HCT116 (cell line): ENCODE data around the gene NAV3. TPM values are rescaled to one million over a fixed set of nuclear protein-coding genes. Genes with fewer than 3 reads are reported as not detected.

Source experiments
- ATAC-seq: fragments of 200-7000 bp; cut with Tn5 transposase; 2 replicates; pipeline ENCODE4 v1.9.1; 2020; ENCODE audit warnings: mild to moderate bottlenecking, moderate library complexity
- BruUV-seq: library from RNA; stranded (reverse); fragments of 400-500 nt; replicated peaks from 2 replicates; lab custom pipeline; 2021; lab: Mats Ljungman, UMichigan
- CTCF ChIA-PET: fragments of 300-600 bp; sonication (Branson Sonifier 250); formaldehyde crosslinking; loops from one replicate; lab custom pipeline; 2021; ENCODE audit warnings: antibody characterized with exemption; lab: Charles Lee
- POLR2A ChIA-PET: fragments of 300-600, 350-600 bp; sonication (Branson Sonifier 250); formaldehyde crosslinking; loops from one replicate; lab custom pipeline; 2021; ENCODE audit warnings: antibody characterized with exemption; lab: Charles Lee
- RAD21 ChIA-PET, 2 experiments: fragments of 300-600 bp; sonication (Branson Sonifier 250); formaldehyde crosslinking; loops; one replicate each; lab custom pipeline; 2023; ENCODE audit warnings: low total read pairs in 2 of 2; ENCODE audit not compliant: uncharacterized antibody in 2 of 2, unreplicated experiment in 2 of 2, low non-redundant PET in 1 of 2; lab: Charles Lee
- DNase-seq: peaks from one replicate; pipeline ENCODE4 v3.0.0-alpha.2; 2010; ENCODE audit warnings: low read depth, low spot score
- H2AFZ ChIP-seq: fragments of 200-600 bp; shearing (Covaris generic), sonication (generic); 2 replicates; pipeline ENCODE4 v1.6.1; 2017; ENCODE audit warnings: low read depth, mixed run types, mixed read lengths, antibody characterized with exemption, low read length; ENCODE audit not compliant: poor library complexity, severe bottlenecking
- H3K27ac ChIP-seq: 2 replicates; pipeline ENCODE4 v1.5.1; 2012; ENCODE audit warnings: low read depth, low read length
- H3K27me3 ChIP-seq: fragments of 200-600 bp; sonication (generic); 2 replicates; pipeline ENCODE4 v1.6.1; 2016; ENCODE audit warnings: mixed run types, low read length, mixed read lengths; ENCODE audit not compliant: insufficient read depth
- H3K36me3 ChIP-seq, 2 experiments: fragments of 200-500 bp in 1 of 2; fragments of 200-600 bp in 1 of 2; sonication (Bioruptor generic) in 1 of 2; sonication (generic) in 1 of 2; 2 replicates each; pipeline versions ENCODE4 v1.5.1 to v1.6.1; 2014 to 2016; ENCODE audit warnings: low read length in 2 of 2, inconsistent platforms in 1 of 2, mixed read lengths in 1 of 2, mixed run types in 1 of 2; ENCODE audit not compliant: insufficient read depth in 2 of 2, control insufficient read depth in 1 of 2
- H3K4me1 ChIP-seq, 2 experiments: fragments of 200-600 bp in 1 of 2; sonication (generic) in 1 of 2; 2 replicates each; pipeline versions ENCODE4 v1.5.1 to v1.6.1; 2012 to 2017; ENCODE audit warnings: low read length in 2 of 2, inconsistent platforms in 1 of 2, mild to moderate bottlenecking in 1 of 2, mixed read lengths in 1 of 2, mixed run types in 1 of 2, moderate library complexity in 1 of 2; ENCODE audit not compliant: insufficient read depth in 2 of 2, control insufficient read depth in 1 of 2
- H3K4me2 ChIP-seq: fragments of 200-600 bp; sonication (generic); 2 replicates; pipeline ENCODE4 v1.6.1; 2017; ENCODE audit warnings: mixed run types, low read length, mixed read lengths
- H3K4me3 ChIP-seq, 2 experiments: fragments of 200-600 bp in 1 of 2; sonication (generic) in 1 of 2; replicated peaks in 1 of 2; 2 replicates each; pipeline ENCODE4 v1.5.1; 2011 to 2016; ENCODE audit warnings: low read length in 2 of 2, control low read depth in 1 of 2, low read depth in 1 of 2, mild to moderate bottlenecking in 1 of 2, mixed read lengths in 1 of 2, mixed run types in 1 of 2
- H3K79me2 ChIP-seq: fragments of 200-600 bp; sonication (generic); 2 replicates; pipeline ENCODE4 v1.6.1; 2017; ENCODE audit warnings: mild to moderate bottlenecking, mixed run types, low read length, moderate library complexity, mixed read lengths; ENCODE audit not compliant: insufficient read depth
- H3K9ac ChIP-seq: fragments of 200-600 bp; sonication (generic); 2 replicates; pipeline ENCODE4 v1.6.1; 2016; ENCODE audit warnings: low read length, mixed read lengths
- H3K9me2 ChIP-seq: fragments of 200-600 bp; sonication (generic), shearing (Covaris generic); 2 replicates; pipeline ENCODE4 v1.6.1; 2017; ENCODE audit warnings: mixed run types, mild to moderate bottlenecking, moderate library complexity; ENCODE audit not compliant: insufficient read depth
- H3K9me3 ChIP-seq, 2 experiments: fragments of 200-500 bp in 1 of 2; fragments of 200-600 bp in 1 of 2; sonication (Bioruptor generic) in 1 of 2; sonication (generic) in 1 of 2; 2 replicates each; pipeline ENCODE4 v1.6.1; 2014 to 2017; ENCODE audit warnings: low read length in 2 of 2, mixed read lengths in 2 of 2, inconsistent platforms in 1 of 2, low read depth in 1 of 2, mild to moderate bottlenecking in 1 of 2, mixed run types in 1 of 2, moderate library complexity in 1 of 2; ENCODE audit not compliant: control insufficient read depth in 1 of 2, insufficient read depth in 1 of 2
- H4K20me1 ChIP-seq: fragments of 200-600 bp; sonication (generic), shearing (Covaris generic); 2 replicates; pipeline ENCODE4 v1.6.1; 2017; ENCODE audit warnings: mixed run types, mild to moderate bottlenecking, moderate library complexity; ENCODE audit not compliant: insufficient read depth
- CEBPB ChIP-seq: IDR thresholded peaks from 2 replicates; pipeline ENCODE4 v1.6.1; 2012; ENCODE audit warnings: low read depth
- EZH2 ChIP-seq: fragments of 200-600 bp; sonication (generic); IDR thresholded peaks from 2 replicates; pipeline ENCODE4 v1.6.1; 2017; ENCODE audit warnings: antibody characterized with exemption, mixed run types
- EZH2phosphoT487 ChIP-seq: fragments of 200-600 bp; IDR thresholded peaks from 2 replicates; pipeline ENCODE4 v1.6.1; 2018; ENCODE audit warnings: antibody characterized with exemption, borderline replicate concordance
- POLR2AphosphoS5 ChIP-seq: IDR thresholded peaks from 2 replicates; pipeline ENCODE4 v1.6.1; 2011; ENCODE audit warnings: mild to moderate bottlenecking, low read depth, low read length, moderate library complexity
- SP1 ChIP-seq: IDR thresholded peaks from 2 replicates; pipeline ENCODE4 v1.6.1; 2012; ENCODE audit warnings: low read depth
- ZFX ChIP-seq: fragments of 450-650 bp; IDR thresholded peaks from 2 replicates; pipeline ENCODE4 v1.6.1; 2017
- ZNF274 ChIP-seq: fragments of 200-500 bp; sonication (Bioruptor generic); IDR thresholded peaks from 2 replicates; pipeline ENCODE4 v1.6.1; 2014; ENCODE audit warnings: mild to moderate bottlenecking, low read depth, low read length, inconsistent platforms
- intact Hi-C: fragments of 100-400 bp; cut with micrococcal nuclease; formaldehyde crosslinking; loops from 2 replicates; pipeline ENCODE4 v1.10.0; 2022
- total RNA-seq: library from RNA; stranded (reverse); gene quantifications from one replicate; pipeline ENCODE4 v1.2.1, GENCODE V29; 2021; ENCODE audit not compliant: unreplicated experiment
- TF ChIP-seq, protein P1 (sequence below): IDR thresholded peaks from 2 replicates; pipeline ENCODE4 v1.6.1; 2012; ENCODE audit warnings: low read depth
- TF ChIP-seq, protein P2 (sequence below): IDR thresholded peaks from 2 replicates; pipeline ENCODE4 v1.6.1; 2012
- TF ChIP-seq, protein P3 (sequence below): IDR thresholded peaks from 2 replicates; pipeline ENCODE4 v1.6.1; 2011; ENCODE audit warnings: mild to moderate bottlenecking, low read length, moderate library complexity; ENCODE audit not compliant: insufficient replicate concordance; ENCODE audit errors: extremely low read depth

The NAV3 gene
- total RNA-seq, 1 experiment from 2014 or later: 7.8 TPM

DNA sequence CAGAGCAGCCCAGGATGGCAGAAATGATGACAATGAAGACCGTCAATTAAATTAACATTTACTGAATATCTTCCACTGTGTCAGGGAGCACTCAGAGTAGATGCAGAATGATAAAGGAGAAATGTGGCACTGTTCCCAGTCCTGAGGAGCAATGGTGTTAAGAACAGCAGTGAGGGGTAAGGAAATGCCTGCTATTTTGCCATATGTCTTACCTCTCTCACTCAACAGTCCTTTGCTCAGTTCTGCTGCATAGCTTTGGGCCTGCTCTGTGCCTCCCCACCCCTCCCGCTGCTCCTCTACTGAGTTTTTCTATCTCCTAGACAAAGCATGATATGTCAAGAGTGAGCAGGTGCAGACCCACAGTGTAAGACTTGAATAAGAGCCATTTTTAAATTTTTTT, 318.8 kb downstream of the NAV3 start:
- Histone ChIP-seq H4K20me1 (no peaks in the 10 kb centered on the region), H3K9me2 (no peaks in the 10 kb centered on the region), H3K4me2 (no peak overlapping the region), H3K36me3 (no peaks in the 10 kb centered on the region), H3K79me2 (no peaks in the 10 kb centered on the region), H3K27me3 (no peaks in the 10 kb centered on the region), H3K9ac (no peak overlapping the region), H3K27ac (no peak overlapping the region), H3K4me3 (no peak overlapping the region), H3K4me1 (no peaks in the 10 kb centered on the region), H3K9me3 (no peaks in the 10 kb centered on the region), H2AFZ (no peak overlapping the region)
- TF ChIP-seq CEBPB: no peak
- TF ChIP-seq, protein P1, sequence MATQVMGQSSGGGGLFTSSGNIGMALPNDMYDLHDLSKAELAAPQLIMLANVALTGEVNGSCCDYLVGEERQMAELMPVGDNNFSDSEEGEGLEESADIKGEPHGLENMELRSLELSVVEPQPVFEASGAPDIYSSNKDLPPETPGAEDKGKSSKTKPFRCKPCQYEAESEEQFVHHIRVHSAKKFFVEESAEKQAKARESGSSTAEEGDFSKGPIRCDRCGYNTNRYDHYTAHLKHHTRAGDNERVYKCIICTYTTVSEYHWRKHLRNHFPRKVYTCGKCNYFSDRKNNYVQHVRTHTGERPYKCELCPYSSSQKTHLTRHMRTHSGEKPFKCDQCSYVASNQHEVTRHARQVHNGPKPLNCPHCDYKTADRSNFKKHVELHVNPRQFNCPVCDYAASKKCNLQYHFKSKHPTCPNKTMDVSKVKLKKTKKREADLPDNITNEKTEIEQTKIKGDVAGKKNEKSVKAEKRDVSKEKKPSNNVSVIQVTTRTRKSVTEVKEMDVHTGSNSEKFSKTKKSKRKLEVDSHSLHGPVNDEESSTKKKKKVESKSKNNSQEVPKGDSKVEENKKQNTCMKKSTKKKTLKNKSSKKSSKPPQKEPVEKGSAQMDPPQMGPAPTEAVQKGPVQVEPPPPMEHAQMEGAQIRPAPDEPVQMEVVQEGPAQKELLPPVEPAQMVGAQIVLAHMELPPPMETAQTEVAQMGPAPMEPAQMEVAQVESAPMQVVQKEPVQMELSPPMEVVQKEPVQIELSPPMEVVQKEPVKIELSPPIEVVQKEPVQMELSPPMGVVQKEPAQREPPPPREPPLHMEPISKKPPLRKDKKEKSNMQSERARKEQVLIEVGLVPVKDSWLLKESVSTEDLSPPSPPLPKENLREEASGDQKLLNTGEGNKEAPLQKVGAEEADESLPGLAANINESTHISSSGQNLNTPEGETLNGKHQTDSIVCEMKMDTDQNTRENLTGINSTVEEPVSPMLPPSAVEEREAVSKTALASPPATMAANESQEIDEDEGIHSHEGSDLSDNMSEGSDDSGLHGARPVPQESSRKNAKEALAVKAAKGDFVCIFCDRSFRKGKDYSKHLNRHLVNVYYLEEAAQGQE: no peak
- TF ChIP-seq EZH2: no peak
- no peak for TF ChIP-seq SP1
- TF ChIP-seq ZNF274: no peak
- no peak for TF ChIP-seq POLR2AphosphoS5
- TF ChIP-seq, protein P2, sequence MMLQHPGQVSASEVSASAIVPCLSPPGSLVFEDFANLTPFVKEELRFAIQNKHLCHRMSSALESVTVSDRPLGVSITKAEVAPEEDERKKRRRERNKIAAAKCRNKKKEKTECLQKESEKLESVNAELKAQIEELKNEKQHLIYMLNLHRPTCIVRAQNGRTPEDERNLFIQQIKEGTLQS: no peak
- TF ChIP-seq, protein P3, sequence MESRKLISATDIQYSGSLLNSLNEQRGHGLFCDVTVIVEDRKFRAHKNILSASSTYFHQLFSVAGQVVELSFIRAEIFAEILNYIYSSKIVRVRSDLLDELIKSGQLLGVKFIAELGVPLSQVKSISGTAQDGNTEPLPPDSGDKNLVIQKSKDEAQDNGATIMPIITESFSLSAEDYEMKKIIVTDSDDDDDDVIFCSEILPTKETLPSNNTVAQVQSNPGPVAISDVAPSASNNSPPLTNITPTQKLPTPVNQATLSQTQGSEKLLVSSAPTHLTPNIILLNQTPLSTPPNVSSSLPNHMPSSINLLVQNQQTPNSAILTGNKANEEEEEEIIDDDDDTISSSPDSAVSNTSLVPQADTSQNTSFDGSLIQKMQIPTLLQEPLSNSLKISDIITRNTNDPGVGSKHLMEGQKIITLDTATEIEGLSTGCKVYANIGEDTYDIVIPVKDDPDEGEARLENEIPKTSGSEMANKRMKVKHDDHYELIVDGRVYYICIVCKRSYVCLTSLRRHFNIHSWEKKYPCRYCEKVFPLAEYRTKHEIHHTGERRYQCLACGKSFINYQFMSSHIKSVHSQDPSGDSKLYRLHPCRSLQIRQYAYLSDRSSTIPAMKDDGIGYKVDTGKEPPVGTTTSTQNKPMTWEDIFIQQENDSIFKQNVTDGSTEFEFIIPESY: no peak
- TF ChIP-seq EZH2phosphoT487: no peak
- TF ChIP-seq ZFX: no peak
- RAD21 ChIA-PET: no interaction called here
- no peak for DNase-seq
- CTCF ChIA-PET: no interaction called here
- BruUV-seq: no TSS peak
- POLR2A ChIA-PET: no interaction called here
- no peak for ATAC-seq
- intact Hi-C loops: loop anchor here (10.0 kb wide), 2 partner anchors 855 to 1015 kb away; no protein-coding TSS in a partner anchor
